Measurements from ENCODE around the gene DNM3.

- TF ChIP-seq CTCF (IDR thresholded peaks at IDR 0.05; ENCODE audit: low read length), result no peak
- TF ChIP-seq EZH2phosphoT487 (IDR thresholded peaks at IDR 0.05; ENCODE audit: low read length), result no peak
Observed at GRCh38 chr1:172138634-172139033, 297.3 kb downstream of the DNM3 start.
